Measurements from ENCODE around the gene CRTC1. TPM values are rescaled to one million over a fixed set of nuclear protein-coding genes. Genes with fewer than 3 reads are reported as not detected.

Gene CRTC1
- total RNA-seq, 1 experiment from 2014 or later: 19.0 TPM

- WGBS (ENCODE audit: extremely low coverage, insufficient read length, low lambda C conversion rate): no CpG with 5 or more reads among the region's 41 CpGs
- Mint-ChIP-seq H3K4me3 (no peak overlapping the region), H3K27me3 (ENCODE audit: low read depth) (peaks cover 85% of the 10 kb centered on the region), H3K4me1 (peaks cover 10 to 12% of the 10 kb centered on the region in 2 experiments; a peak in 3 of 4 replicates), H3K9me3 (no peaks in the 10 kb centered on the region), H3K36me3 (ENCODE audit: insufficient read depth in 1 of 3, low read depth in 3 of 3) (peaks cover 0 to 2% (median 0%) of the 10 kb centered on the region in 3 experiments; a peak in 1 of 7 replicates), H3K27ac (no peak overlapping the region; a peak in 1 of 7 replicates)
- no peak overlapping the region for H3K4ac ChIP-seq (ENCODE audit: low read depth, low read length)
- H3K56ac ChIP-seq (ENCODE audit: insufficient read length, low read depth, low read length): no peak overlapping the region
- no peak overlapping the region for H2BK12ac ChIP-seq (ENCODE audit: insufficient read length, low read depth, low read length)
- no peak for TF ChIP-seq CTCF (conservative IDR thresholded peaks at IDR 0.05)
- H3K79me1 ChIP-seq (ENCODE audit: insufficient read depth, low read depth, low read length, poor library complexity, severe bottlenecking): no peaks in the 10 kb centered on the region
- H3K18ac ChIP-seq (ENCODE audit: insufficient read length, low read depth, low read length): no peak overlapping the region
- H3K23ac ChIP-seq (ENCODE audit: insufficient read length, low read depth, low read length): no peak overlapping the region
- no peak overlapping the region for H3K27ac ChIP-seq (ENCODE audit: insufficient read length, low read depth, low read length)
- H3K9me3 ChIP-seq (ENCODE audit: control insufficient read depth, low read depth, low read length): no peaks in the 10 kb centered on the region
- H3K23me2 ChIP-seq (ENCODE audit: insufficient read length, low read depth, low read length, poor library complexity, severe bottlenecking): no peaks in the 10 kb centered on the region
- no peak overlapping the region for H3K4me2 ChIP-seq (ENCODE audit: insufficient read depth, insufficient read length, low read length)
- H2BK120ac ChIP-seq (ENCODE audit: low read depth, low read length, poor library complexity, severe bottlenecking): no peak overlapping the region
- H2BK15ac ChIP-seq (ENCODE audit: low read depth, low read length): no peak overlapping the region
- no peak overlapping the region for H3T11ph ChIP-seq (ENCODE audit: low read length)
- H3K9ac ChIP-seq (ENCODE audit: extremely low read depth, insufficient read length, low read length): no peak overlapping the region
- H3K79me2 ChIP-seq (ENCODE audit: insufficient read depth, low read length): no peaks in the 10 kb centered on the region
- H2BK5ac ChIP-seq (ENCODE audit: insufficient read length, low read length): no peak overlapping the region
- no peak overlapping the region for H2BK20ac ChIP-seq (ENCODE audit: low read depth, low read length, poor library complexity, severe bottlenecking)
- peaks cover 2% of the 10 kb centered on the region for H4K20me1 ChIP-seq (ENCODE audit: control insufficient read depth, insufficient read depth, insufficient read length)
- H3K4me1 ChIP-seq (ENCODE audit: insufficient read depth, low read length): no peaks in the 10 kb centered on the region
- H3K27me3 ChIP-seq (ENCODE audit: insufficient read depth, low read length): peaks cover 21% of the 10 kb centered on the region; the same call in 1 of the 2 replicates
- no peak overlapping the region for H4K91ac ChIP-seq (ENCODE audit: insufficient read length, low read depth, low read length)
- no peak overlapping the region for H3K14ac ChIP-seq (ENCODE audit: insufficient read depth, low read length)
- H2AFZ ChIP-seq (ENCODE audit: low read length): no peak overlapping the region
- H2AK5ac ChIP-seq (ENCODE audit: insufficient read length, low read length): no peak overlapping the region
- no peak overlapping the region for H4K5ac ChIP-seq (ENCODE audit: insufficient read length, low read depth, low read length)
- no peak overlapping the region for H4K8ac ChIP-seq (replicated peaks; ENCODE audit: insufficient read length, low read depth, low read length)
- no peak for DNase-seq
These were observed 80.5 kb downstream of the CRTC1 start for GRCh38 chr19:18763674-18764590.

Measured in H9 (cell line).